Activated naive CD8-positive, alpha-beta T cell treated with anti-CD3 and anti-CD28 coated beads, Interleukin-2, amount 10 ng/mL, durations not matched to agents 7 days and 5 days (primary cell): ENCODE results near the gene GJD4. TPM values are rescaled to one million over a fixed set of nuclear protein-coding genes. Genes with fewer than 3 reads are reported as not detected.

Experiments used
- ATAC-seq: fragments of 150-1000 bp; cut with Tn5 transposase; one replicate; pipeline ENCODE4 v1.10.0; 2021; ENCODE audit warnings: low read depth, moderate library complexity
- POLR2A ChIA-PET: fragments of 350-600 bp; sonication (Branson Sonifier 250); formaldehyde crosslinking; loops from one replicate; lab custom pipeline; 2021; ENCODE audit warnings: antibody characterized with exemption; lab: Charles Lee
- DNase-seq: peaks from one replicate; pipeline ENCODE4 v3.0.0; 2021
- H3K27ac Mint-ChIP-seq: one replicate; pipeline ENCODE4 v1.8.0; 2022; ENCODE audit warnings: mild to moderate bottlenecking, mixed read lengths
- H3K27me3 Mint-ChIP-seq: one replicate; pipeline ENCODE4 v1.8.0; 2022; ENCODE audit warnings: mild to moderate bottlenecking, moderate library complexity, mixed read lengths
- H3K36me3 Mint-ChIP-seq: one replicate; pipeline ENCODE4 v1.8.0; 2021; ENCODE audit warnings: mild to moderate bottlenecking, mixed read lengths
- H3K4me1 Mint-ChIP-seq: one replicate; pipeline ENCODE4 v1.8.0; 2021; ENCODE audit warnings: mixed read lengths
- H3K4me3 Mint-ChIP-seq: one replicate; pipeline ENCODE4 v1.8.0; 2022; ENCODE audit warnings: mild to moderate bottlenecking, moderate library complexity, mixed read lengths
- H3K9me3 Mint-ChIP-seq: one replicate; pipeline ENCODE4 v1.8.0; 2021; ENCODE audit warnings: mixed read lengths
- total RNA-seq, 2 experiments: library from RNA; stranded (reverse); gene quantifications; one replicate each; pipeline ENCODE4 v1.2.3, GENCODE V29; 2021

The GJD4 gene
- total RNA-seq, 2 experiments from 2014 or later = not detected

DNA sequence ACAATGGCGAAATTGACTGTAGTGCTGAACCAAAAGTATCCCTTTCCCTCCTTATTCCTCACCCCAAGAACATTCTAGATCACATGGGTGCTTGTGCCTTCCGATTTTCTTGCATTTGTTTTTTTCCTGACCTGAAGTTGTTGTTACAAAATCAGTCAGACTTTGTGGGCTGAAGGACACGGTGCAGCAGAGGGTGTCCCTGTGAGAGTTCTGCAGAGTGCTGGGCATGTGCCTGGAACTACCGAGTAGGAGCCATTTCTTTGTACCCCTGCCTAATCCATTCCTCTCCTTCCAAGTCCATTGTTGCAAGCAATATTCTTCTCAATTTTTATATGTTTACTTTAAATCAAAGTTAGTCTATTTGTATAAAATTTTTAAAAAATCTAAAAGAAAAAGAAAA is 35.3 kb upstream of the GJD4 start:
- DNase-seq = no peak
- ATAC-seq = no peak
- Mint-ChIP-seq H3K9me3 (no peaks in the 10 kb centered on the region), H3K27me3 (no peaks in the 10 kb centered on the region), H3K4me3 (no peak overlapping the region), H3K36me3 (peaks cover 26% of the 10 kb centered on the region), H3K27ac (no peak overlapping the region), H3K4me1 (peaks cover 2% of the 10 kb centered on the region)
- POLR2A ChIA-PET = no interaction called here

- Mint-ChIP-seq H3K27me3 (no peaks in the 10 kb centered on the region), H3K27ac (no peak overlapping the region), H3K9me3 (no peaks in the 10 kb centered on the region), H3K4me1 (peaks cover 2% of the 10 kb centered on the region), H3K4me3 (no peak overlapping the region), H3K36me3 (peaks cover 27% of the 10 kb centered on the region)
- POLR2A ChIA-PET = no interaction called here
- ATAC-seq (no peak), DNase-seq (no peak)
Observed at GRCh38 chr10:35570397-35570796, 34.7 kb upstream of the GJD4 start.

GRCh38 chr10:35572583-35572982 is 32.6 kb upstream of the GJD4 start:
- peaks cover 23% of the 10 kb centered on the region for H3K36me3 Mint-ChIP-seq
- H3K27me3 Mint-ChIP-seq = no peaks in the 10 kb centered on the region
- no peak overlapping the region for H3K27ac Mint-ChIP-seq
- H3K4me1 Mint-ChIP-seq = peaks cover 2% of the 10 kb centered on the region
- POLR2A ChIA-PET = no interaction called here
- H3K9me3 Mint-ChIP-seq = no peaks in the 10 kb centered on the region
- DNase-seq (no peak), ATAC-seq (no peak)
- H3K4me3 Mint-ChIP-seq = no peak overlapping the region

- Mint-ChIP-seq H3K4me1 (peaks cover 2% of the 10 kb centered on the region), H3K27ac (no peak overlapping the region), H3K27me3 (no peaks in the 10 kb centered on the region), H3K36me3 (peaks cover 23% of the 10 kb centered on the region), H3K4me3 (no peak overlapping the region), H3K9me3 (no peaks in the 10 kb centered on the region)
- DNase-seq = no peak
- ATAC-seq = no peak
- POLR2A ChIA-PET = no interaction called here
Observed at GRCh38 chr10:35573796-35574195, 31.3 kb upstream of the GJD4 start.

DNA sequence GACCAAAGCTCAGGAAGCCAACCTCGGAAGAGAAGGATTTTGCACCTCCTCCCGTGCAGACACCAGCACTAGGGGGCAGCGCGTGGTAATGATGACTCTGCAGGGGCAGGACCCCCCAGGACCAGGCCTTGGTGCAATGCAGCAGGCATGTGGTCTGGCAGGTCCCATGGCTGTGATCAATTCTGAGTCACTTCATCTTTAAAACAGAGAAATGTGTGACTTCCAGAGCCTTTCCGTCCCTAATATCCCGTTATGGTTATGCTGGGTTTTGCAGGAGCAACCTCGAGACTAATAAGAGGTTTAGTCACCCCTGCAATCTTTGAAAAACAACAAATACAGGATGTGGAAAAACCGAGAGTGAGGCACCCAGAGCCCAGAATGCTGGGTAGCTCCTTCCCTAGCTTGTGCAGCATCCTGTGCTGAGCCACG is 30.2 kb upstream of the GJD4 start:
- Mint-ChIP-seq H3K9me3 (no peaks in the 10 kb centered on the region), H3K36me3 (peaks cover 20% of the 10 kb centered on the region), H3K27ac (no peak overlapping the region), H3K4me3 (no peak overlapping the region), H3K27me3 (peaks cover 2% of the 10 kb centered on the region), H3K4me1 (peaks cover 2% of the 10 kb centered on the region)
- DNase-seq = no peak
- POLR2A ChIA-PET = no interaction called here
- no peak for ATAC-seq

DNA sequence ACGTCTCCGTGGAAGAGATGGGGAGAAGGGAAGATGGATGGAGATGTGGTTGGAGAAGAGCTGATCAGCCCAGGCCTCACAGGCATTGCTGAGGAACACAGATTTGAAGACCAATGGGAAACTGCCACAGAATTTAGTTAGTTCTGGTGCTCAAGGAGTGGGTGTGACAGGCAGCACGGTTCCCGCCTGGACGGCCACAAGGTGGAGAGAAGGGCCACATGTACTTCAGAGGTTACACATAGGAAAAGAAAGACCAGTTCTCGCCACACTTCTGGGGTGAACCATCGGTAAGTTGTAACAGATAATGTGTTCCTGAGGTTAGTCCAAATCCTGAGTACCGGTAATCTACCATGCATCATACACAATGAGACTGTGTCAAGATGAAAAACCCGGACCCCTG is 29.5 kb upstream of the GJD4 start:
- no peak overlapping the region for H3K27ac Mint-ChIP-seq
- H3K4me1 Mint-ChIP-seq = peaks cover 2% of the 10 kb centered on the region
- DNase-seq (no peak), ATAC-seq (no peak)
- peaks cover 20% of the 10 kb centered on the region for H3K36me3 Mint-ChIP-seq
- POLR2A ChIA-PET = no interaction called here
- no peaks in the 10 kb centered on the region for H3K9me3 Mint-ChIP-seq
- H3K27me3 Mint-ChIP-seq = peaks cover 2% of the 10 kb centered on the region
- H3K4me3 Mint-ChIP-seq = no peak overlapping the region

- peaks cover 2% of the 10 kb centered on the region for H3K4me1 Mint-ChIP-seq
- no peak for ATAC-seq
- H3K27me3 Mint-ChIP-seq = peaks cover 2% of the 10 kb centered on the region
- H3K9me3 Mint-ChIP-seq = no peaks in the 10 kb centered on the region
- H3K36me3 Mint-ChIP-seq = peaks cover 20% of the 10 kb centered on the region
- no peak overlapping the region for H3K4me3 Mint-ChIP-seq
- POLR2A ChIA-PET = interaction anchor here (0.5 kb wide), 1 partner anchor 19 kb away, joined by 3 read pairs; no protein-coding TSS in a partner anchor
- no peak for DNase-seq
- no peak overlapping the region for H3K27ac Mint-ChIP-seq
Observed at GRCh38 chr10:35576730-35577129, 28.4 kb upstream of the GJD4 start.

DNA sequence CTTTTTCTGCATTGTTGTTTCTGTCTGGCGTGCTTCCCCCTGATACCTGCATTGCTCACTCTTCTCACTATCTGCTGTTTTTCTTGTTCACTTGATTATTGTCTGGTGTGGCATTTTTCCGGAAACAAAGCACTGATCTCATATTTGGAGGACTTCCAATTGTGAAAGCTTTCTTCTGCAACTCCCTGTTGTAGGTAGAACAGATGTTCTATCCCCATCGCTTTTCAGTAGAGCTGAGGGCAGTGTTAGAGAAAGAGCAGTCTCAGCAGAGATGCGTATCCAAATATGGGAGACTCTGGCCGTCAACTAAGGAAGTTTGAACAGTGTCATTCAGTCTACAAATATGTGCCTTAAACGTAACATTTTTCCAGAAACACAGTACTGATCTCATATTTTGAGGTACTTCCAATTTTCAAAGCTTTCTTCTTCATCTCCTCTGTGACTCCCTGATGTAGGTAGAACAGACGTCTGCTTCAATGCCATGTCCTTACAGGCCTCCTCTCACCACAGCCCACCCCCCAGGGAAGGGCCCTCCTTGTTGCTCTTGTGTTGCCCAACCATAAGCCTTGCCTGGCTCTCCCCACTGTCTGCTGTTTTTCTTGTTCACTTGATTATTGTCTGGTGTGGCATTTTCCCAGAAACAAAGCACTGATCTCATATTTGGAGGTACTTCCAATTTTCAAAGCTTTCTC is 27.1 kb upstream of the GJD4 start:
- Mint-ChIP-seq H3K4me1 (peaks cover 2% of the 10 kb centered on the region), H3K9me3 (no peaks in the 10 kb centered on the region), H3K36me3 (peaks cover 16% of the 10 kb centered on the region), H3K4me3 (no peak overlapping the region), H3K27me3 (peaks cover 2% of the 10 kb centered on the region), H3K27ac (no peak overlapping the region)
- POLR2A ChIA-PET = no interaction called here
- ATAC-seq (no peak), DNase-seq (no peak)

- no peak overlapping the region for H3K4me3 Mint-ChIP-seq
- H3K9me3 Mint-ChIP-seq = no peaks in the 10 kb centered on the region
- H3K4me1 Mint-ChIP-seq = peaks cover 2% of the 10 kb centered on the region
- ATAC-seq (no peak), DNase-seq (no peak)
- peaks cover 13% of the 10 kb centered on the region for H3K36me3 Mint-ChIP-seq
- POLR2A ChIA-PET = no interaction called here
- H3K27me3 Mint-ChIP-seq = peaks cover 2% of the 10 kb centered on the region
- H3K27ac Mint-ChIP-seq = no peak overlapping the region
Observed at GRCh38 chr10:35578618-35578956, 26.6 kb upstream of the GJD4 start.

DNA sequence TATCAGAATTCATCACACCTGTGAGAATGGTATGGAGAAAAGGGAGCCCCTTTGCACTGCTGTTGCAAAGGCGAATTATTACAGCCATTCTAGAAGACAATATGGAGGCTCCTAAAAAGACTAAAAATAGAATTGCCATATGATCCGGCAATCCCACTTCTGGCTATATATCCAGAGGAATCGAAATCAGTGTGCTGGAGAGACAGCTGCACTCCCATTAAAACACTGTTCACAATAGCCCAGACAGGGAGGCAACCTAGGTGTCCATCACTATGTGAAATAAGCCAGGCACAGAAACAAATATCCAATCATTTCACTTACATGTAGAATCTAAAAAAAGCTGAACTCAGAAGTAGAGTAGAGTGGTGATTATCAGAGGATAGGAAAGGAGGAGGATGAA is 26.0 kb upstream of the GJD4 start:
- H3K4me1 Mint-ChIP-seq = peaks cover 2% of the 10 kb centered on the region
- no peak overlapping the region for H3K4me3 Mint-ChIP-seq
- no peaks in the 10 kb centered on the region for H3K9me3 Mint-ChIP-seq
- H3K36me3 Mint-ChIP-seq = peaks cover 9% of the 10 kb centered on the region
- H3K27me3 Mint-ChIP-seq = peaks cover 2% of the 10 kb centered on the region
- POLR2A ChIA-PET = no interaction called here
- ATAC-seq = no peak
- H3K27ac Mint-ChIP-seq = no peak overlapping the region
- no peak for DNase-seq

- Mint-ChIP-seq H3K36me3 (peaks cover 5% of the 10 kb centered on the region), H3K4me3 (no peak overlapping the region), H3K9me3 (no peaks in the 10 kb centered on the region), H3K4me1 (no peaks in the 10 kb centered on the region), H3K27ac (no peak overlapping the region), H3K27me3 (peaks cover 2% of the 10 kb centered on the region)
- no peak for DNase-seq
- POLR2A ChIA-PET = no interaction called here
- ATAC-seq = no peak
Observed at GRCh38 chr10:35579726-35580422, 25.3 kb upstream of the GJD4 start.

- Mint-ChIP-seq H3K36me3 (peaks cover 3% of the 10 kb centered on the region), H3K9me3 (no peaks in the 10 kb centered on the region), H3K27ac (no peak overlapping the region), H3K4me1 (no peaks in the 10 kb centered on the region), H3K27me3 (peaks cover 4% of the 10 kb centered on the region), H3K4me3 (no peak overlapping the region)
- ATAC-seq = no peak
- POLR2A ChIA-PET = no interaction called here
- DNase-seq = no peak
Observed at GRCh38 chr10:35580423-35580770, 24.7 kb upstream of the GJD4 start.

GRCh38 chr10:35581655-35582054 is 23.5 kb upstream of the GJD4 start:
- Mint-ChIP-seq H3K27ac (no peak overlapping the region), H3K9me3 (no peaks in the 10 kb centered on the region), H3K4me1 (no peaks in the 10 kb centered on the region), H3K4me3 (no peak overlapping the region), H3K27me3 (peaks cover 4% of the 10 kb centered on the region), H3K36me3 (no peaks in the 10 kb centered on the region)
- POLR2A ChIA-PET = no interaction called here
- ATAC-seq (no peak), DNase-seq (no peak)

DNA sequence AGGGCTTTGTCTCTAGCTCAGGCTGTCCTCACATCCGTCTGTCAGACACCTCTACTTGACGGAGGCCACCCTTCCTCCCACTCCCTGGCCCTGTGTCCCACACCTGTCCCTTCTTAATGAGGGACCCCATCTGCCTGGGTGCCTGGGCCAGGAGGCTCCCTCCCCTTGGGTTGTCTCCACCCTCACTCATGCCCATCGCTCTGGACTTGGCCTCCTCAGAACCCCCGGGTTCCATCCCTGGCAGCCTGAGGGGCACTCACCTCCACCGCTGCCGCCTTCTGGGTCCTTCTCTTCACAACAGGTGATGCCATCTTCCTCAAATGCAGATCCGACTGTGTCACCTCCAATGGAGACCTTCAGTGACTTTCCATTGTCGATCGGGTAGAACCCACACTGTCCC is 20.2 kb upstream of the GJD4 start:
- Mint-ChIP-seq H3K9me3 (no peaks in the 10 kb centered on the region), H3K27ac (no peak overlapping the region), H3K27me3 (peaks cover 5% of the 10 kb centered on the region), H3K4me3 (no peak overlapping the region), H3K36me3 (no peaks in the 10 kb centered on the region), H3K4me1 (no peaks in the 10 kb centered on the region)
- DNase-seq (no peak), ATAC-seq (no peak)
- POLR2A ChIA-PET = no interaction called here
